ENCODE results near the gene ANKRD60.

The ANKRD60 gene

DNA sequence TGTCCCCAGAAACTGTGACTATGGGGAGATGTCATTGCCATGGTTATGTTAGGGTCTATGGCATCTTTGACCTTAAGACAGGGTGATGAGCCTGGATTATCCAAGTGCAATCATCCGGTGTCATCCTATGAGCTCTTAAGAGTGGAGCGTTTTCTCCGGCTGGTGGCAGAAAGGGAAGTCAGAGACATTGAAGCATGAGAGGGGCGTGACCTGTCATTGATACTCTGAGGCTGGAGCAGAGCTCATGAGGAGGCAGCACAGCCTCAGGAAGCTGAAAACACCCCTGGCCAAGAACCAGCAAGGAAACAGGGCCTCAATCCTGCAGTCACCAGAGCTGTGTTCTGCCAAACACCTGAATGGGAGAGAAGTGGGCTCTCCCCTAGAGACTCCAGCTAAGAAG, 59.6 kb downstream of the ANKRD60 start:
- no peaks in the 10 kb centered on the region for H3K36me3 ChIP-seq (ENCODE audit: insufficient read depth, low read length)
- H3K4me3 ChIP-seq (ENCODE audit: low read depth in 1 of 2, low read length in 2 of 2): no peak overlapping the region
- H3K4me1 ChIP-seq (ENCODE audit: insufficient read depth, low read length): no peaks in the 10 kb centered on the region
- H3K27ac ChIP-seq (ENCODE audit: low read depth, low read length): no peak overlapping the region
- no peak overlapping the region for H3K9ac ChIP-seq (ENCODE audit: low read length)
- no peaks in the 10 kb centered on the region for H3K27me3 ChIP-seq (ENCODE audit: control insufficient read depth in 1 of 2, insufficient read depth in 2 of 2, low read length in 2 of 2)
- H3K9me3 ChIP-seq (ENCODE audit: low read length): no peaks in the 10 kb centered on the region

DNA sequence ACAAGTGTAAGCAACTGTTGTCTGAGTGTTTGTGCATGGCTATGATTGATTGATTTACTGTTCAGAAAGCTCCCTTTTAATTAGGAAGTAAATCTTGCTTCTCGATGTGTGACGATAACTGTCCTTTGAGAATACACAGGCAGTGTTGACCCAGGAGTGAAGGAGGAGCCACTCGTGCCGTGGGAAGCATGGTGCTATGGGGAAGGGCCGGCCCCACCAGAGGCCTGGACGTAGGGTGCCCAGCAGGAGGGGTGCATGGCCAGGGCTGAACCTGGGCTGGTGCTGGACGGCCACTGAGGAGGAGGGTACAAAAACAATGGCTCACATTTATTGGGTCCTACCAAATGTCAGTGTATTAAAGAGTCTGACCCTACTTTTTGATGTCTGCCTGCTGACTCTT, 60.7 kb downstream of the ANKRD60 start:
- Histone ChIP-seq H3K4me1 (ENCODE audit: insufficient read depth, low read length) (no peaks in the 10 kb centered on the region), H3K9ac (ENCODE audit: low read length) (no peak overlapping the region), H3K27ac (ENCODE audit: low read depth, low read length) (no peak overlapping the region), H3K27me3 (ENCODE audit: control insufficient read depth in 1 of 2, insufficient read depth in 2 of 2, low read length in 2 of 2) (no peaks in the 10 kb centered on the region), H3K4me3 (ENCODE audit: low read depth in 1 of 2, low read length in 2 of 2) (no peak overlapping the region), H3K36me3 (ENCODE audit: insufficient read depth, low read length) (no peaks in the 10 kb centered on the region), H3K9me3 (ENCODE audit: low read length) (no peaks in the 10 kb centered on the region)

All from muscle layer of colon (tissue), 2 donors.